T1000 (cell line): Measurements from ENCODE around the gene CCND1.

Experiments
- DNase-seq: peaks from one replicate; lab custom pipeline; 2025; ENCODE audit warnings: mixed read lengths; lab: John Stamatoyannopoulos, UW

The CCND1 gene

GRCh38 chr11:69641681-69642548, 959 bp downstream of the CCND1 start:
- no peak for DNase-seq

- no peak for DNase-seq
These were observed 1.6 kb downstream of the CCND1 start for GRCh38 chr11:69642549-69642912.

GRCh38 chr11:69642913-69643632, 2.1 kb downstream of the CCND1 start:
- DNase-seq, result peak; percentile 69

GRCh38 chr11:69643646-69644045, 2.7 kb downstream of the CCND1 start:
- no peak for DNase-seq

GRCh38 chr11:69644071-69644961, 3.4 kb downstream of the CCND1 start:
- peak; percentile 68 for DNase-seq

- no peak for DNase-seq
These were observed 4.2 kb downstream of the CCND1 start for GRCh38 chr11:69644962-69645675.

GRCh38 chr11:69645801-69646492, 5.0 kb downstream of the CCND1 start:
- no peak for DNase-seq

GRCh38 chr11:69646493-69647389, 5.8 kb downstream of the CCND1 start:
- DNase-seq, result no peak

GRCh38 chr11:69647390-69647748, 6.4 kb downstream of the CCND1 start:
- DNase-seq, result no peak

- DNase-seq, result no peak
These were observed 7.0 kb downstream of the CCND1 start for GRCh38 chr11:69647761-69648497.

GRCh38 chr11:69648679-69649575, 8.0 kb downstream of the CCND1 start:
- DNase-seq, result no peak

GRCh38 chr11:69649576-69649900, 8.6 kb downstream of the CCND1 start:
- DNase-seq, result no peak

GRCh38 chr11:69650081-69650831, 9.3 kb downstream of the CCND1 start:
- no peak for DNase-seq

- no peak for DNase-seq
These were observed 9.9 kb downstream of the CCND1 start for GRCh38 chr11:69650832-69651344.

GRCh38 chr11:69651834-69652620, 11.1 kb downstream of the CCND1 start:
- no peak for DNase-seq

- DNase-seq, result no peak
These were observed 12.0 kb downstream of the CCND1 start for GRCh38 chr11:69652999-69653398.
